Right lobe of liver (tissue), 6 donors: ENCODE data around the gene WEE1. TPM values are rescaled to one million over a fixed set of nuclear protein-coding genes. Genes with fewer than 3 reads are reported as not detected.
A peak's percentile ranks its signal among the peaks of the same experiment; 100 is the strongest.

Source experiments
- ATAC-seq, 4 donors: fragments of 200-7000 bp; cut with Tn5 transposase; one replicate each; pipeline ENCODE4 v1.9.1; 2020; ENCODE audit warnings: mild to moderate bottlenecking in 4 of 4, moderate library complexity in 4 of 4
- DNase-seq, 3 donors: peaks; one replicate each; pipeline ENCODE4 v3.0.0-alpha.2; 2020
- H3K27ac ChIP-seq, 3 donors: fragments of 200-600 bp; one replicate each; pipeline ENCODE4 v1.8.0; 2022
- H3K27me3 ChIP-seq, 2 donors: fragments of 200-600 bp; one replicate each; pipeline ENCODE4 v1.8.0; 2022
- H3K36me3 ChIP-seq, 4 donors: fragments of 200-600 bp; sonication (generic) in 1 of 4; one replicate each; pipeline versions ENCODE4 v1.5.1 to v1.8.0; 2017 to 2022; ENCODE audit warnings: control low read depth in 1 of 4
- H3K4me1 ChIP-seq, 4 donors: fragments of 200-600 bp; sonication (generic) in 1 of 4; one replicate each; pipeline versions ENCODE4 v1.5.1 to v1.8.0; 2017 to 2022; ENCODE audit warnings: control low read depth in 1 of 4
- H3K4me3 ChIP-seq, 3 donors: fragments of 200-600 bp; one replicate each; pipeline ENCODE4 v1.8.0; 2022
- H3K9me3 ChIP-seq, 4 donors: fragments of 200-600 bp; sonication (generic) in 1 of 4; one replicate each; pipeline versions ENCODE4 v1.5.1 to v1.8.0; 2017 to 2022; ENCODE audit warnings: control low read depth in 1 of 4
- CTCF ChIP-seq, 4 donors: fragments of 200-600 bp in 3 of 4; fragments of 450-650 bp in 1 of 4; IDR thresholded peaks; one replicate each; pipeline versions ENCODE4 v1.5.1 to v1.8.0; 2016 to 2022; ENCODE audit warnings: antibody characterized with exemption in 4 of 4, mild to moderate bottlenecking in 2 of 4
- POLR2A ChIP-seq: fragments of 450-650 bp; IDR thresholded peaks from one replicate; pipeline ENCODE4 v1.6.1; 2017; ENCODE audit warnings: antibody characterized with exemption, mild to moderate bottlenecking
- WGBS: methylation state at CpG from one replicate; pipeline ENCODE4 v1.1.6; 2018; ENCODE audit warnings: low coverage, low lambda C conversion rate; ENCODE audit not compliant: insufficient coverage; ENCODE audit errors: missing lambda C conversion rate; 5-methylcytosine and 5-hydroxymethylcytosine counted together
- intact Hi-C, 2 donors: fragments of 100-400 bp; cut with DNase I; formaldehyde crosslinking; loops; one replicate each; pipeline versions ENCODE4 v1.11.2 to v1.14.1; 2022
- total RNA-seq, 6 experiments: library from RNA; depleted of rRNA in 2 of 6; stranded (reverse); fragments of >200 nt in 2 of 6; fragmentation: NEBNext Ultra II Directional in 3 of 6; extraction: Animal tissue kit (Norgen Biotek cat#: 25700) in 3 of 6; gene quantifications; one replicate each; pipeline versions ENCODE4 v1.1.0 to v1.2.4, GENCODE V29; 2016 to 2023
- donor health status: DM: no; HTN: yes; CAD: no.
- donor health status: DM: no; HTN: no; CAD: no.
- donor health status: DM: no; HTN: no; CAD: no.
- donor health status: DM: no; HTN: yes; CAD: no.
- donor health status: DM: no; HTN: yes; CAD: no.

WEE1 gene
- total RNA-seq, 6 experiments from 2014 or later = 11.1 to 34.0 (median 19.5) TPM

GRCh38 chr11:9624448-9624847 lies 51.0 kb downstream of the WEE1 start:
- no peaks in the 10 kb centered on the region for H3K4me1 ChIP-seq
- ATAC-seq = no peak
- H3K27me3 ChIP-seq = no peaks in the 10 kb centered on the region
- H3K36me3 ChIP-seq = no peaks in the 10 kb centered on the region
- intact Hi-C loops = no loop called here
- DNase-seq = no peak
- H3K27ac ChIP-seq = no peak overlapping the region
- TF ChIP-seq CTCF (IDR thresholded peaks at IDR 0.05) = no peak
- no peak for TF ChIP-seq POLR2A
- no peaks in the 10 kb centered on the region for H3K9me3 ChIP-seq
- H3K4me3 ChIP-seq = no peak overlapping the region

GRCh38 chr11:9625162-9625561 lies 51.7 kb downstream of the WEE1 start:
- no peak for DNase-seq
- ATAC-seq = peak in 1 of 4 donors; percentile 49
- no peaks in the 10 kb centered on the region for H3K27me3 ChIP-seq
- no peaks in the 10 kb centered on the region for H3K4me1 ChIP-seq
- H3K36me3 ChIP-seq = no peaks in the 10 kb centered on the region
- TF ChIP-seq POLR2A = no peak
- no peak for TF ChIP-seq CTCF (IDR thresholded peaks at IDR 0.05)
- no peak overlapping the region for H3K27ac ChIP-seq
- H3K9me3 ChIP-seq = no peaks in the 10 kb centered on the region
- WGBS = 72% methylated on average over 6 of the region's 6 CpGs
- intact Hi-C loops = no loop called here
- no peak overlapping the region for H3K4me3 ChIP-seq

GRCh38 chr11:9625728-9626127 lies 52.3 kb downstream of the WEE1 start:
- Histone ChIP-seq H3K9me3 (no peaks in the 10 kb centered on the region), H3K4me1 (no peaks in the 10 kb centered on the region), H3K27me3 (no peaks in the 10 kb centered on the region), H3K4me3 (no peak overlapping the region), H3K27ac (no peak overlapping the region), H3K36me3 (no peaks in the 10 kb centered on the region)
- intact Hi-C loops = no loop called here
- ATAC-seq (peak; percentile 29 to 52 (median 38)), DNase-seq (no peak)
- WGBS = 45% methylated on average over 3 of the region's 3 CpGs
- TF ChIP-seq POLR2A (no peak), CTCF (IDR thresholded peaks at IDR 0.05) (no peak)

- Histone ChIP-seq H3K27me3 (no peaks in the 10 kb centered on the region), H3K36me3 (no peaks in the 10 kb centered on the region), H3K9me3 (no peaks in the 10 kb centered on the region), H3K4me3 (no peak overlapping the region), H3K4me1 (no peaks in the 10 kb centered on the region), H3K27ac (no peak overlapping the region)
- TF ChIP-seq CTCF (IDR thresholded peaks at IDR 0.05) (no peak), POLR2A (no peak)
- peak; percentile 56 to 79 (median 74) for ATAC-seq
- WGBS = 57% methylated on average over 12 of the region's 12 CpGs
- DNase-seq = peak in 2 of 3 donors; percentile 36 to 53
- intact Hi-C loops = no loop called here
Measured at GRCh38 chr11:9626496-9627394, 53.3 kb downstream of the WEE1 start.
